ENCODE measurements around the gene RASGEF1B.

DNA sequence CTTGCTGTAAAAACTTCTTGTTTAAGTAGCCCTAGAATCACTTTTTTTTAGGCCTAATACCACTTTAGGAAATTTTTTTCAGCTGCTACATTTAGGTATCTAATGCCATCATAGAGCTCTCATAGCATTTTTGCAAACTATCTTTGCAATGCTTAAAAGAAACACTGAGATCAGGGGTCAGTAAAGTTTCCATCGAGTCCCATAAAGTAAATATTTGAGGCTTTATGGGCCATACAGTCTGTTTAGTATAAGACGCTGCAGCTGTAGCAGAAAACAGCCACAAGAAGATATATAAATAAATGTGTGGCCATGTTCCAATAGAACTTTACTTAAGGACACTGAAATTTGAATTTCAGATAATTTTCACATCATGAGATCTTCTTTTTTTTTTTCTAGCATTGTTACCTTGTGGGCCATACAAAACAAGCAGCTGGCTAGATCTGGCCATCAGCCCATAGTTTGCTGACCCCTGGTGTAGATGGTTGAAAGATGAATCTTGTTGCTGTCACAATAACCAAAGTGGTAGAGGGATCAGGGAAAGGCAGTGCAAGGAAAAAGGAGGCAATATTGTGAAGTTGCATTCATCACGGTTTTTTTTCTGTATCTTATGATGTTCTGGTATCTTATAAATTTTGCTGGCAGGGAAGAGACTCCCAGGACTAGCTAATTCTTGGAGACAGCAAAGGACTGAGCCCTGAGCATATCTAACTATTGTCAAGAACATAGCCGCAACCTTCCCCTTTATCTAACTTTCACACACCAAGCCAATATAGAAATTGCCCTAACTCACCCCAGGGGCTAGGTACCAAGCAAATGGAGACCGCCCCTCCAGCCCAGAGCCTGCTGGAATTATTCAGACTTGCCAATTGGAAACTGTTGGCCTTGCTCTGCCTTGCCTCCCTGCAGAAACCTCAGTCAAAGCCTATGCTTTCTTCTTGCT is 46.6 kb downstream of the RASGEF1B start:
- TF ChIP-seq, protein P1, sequence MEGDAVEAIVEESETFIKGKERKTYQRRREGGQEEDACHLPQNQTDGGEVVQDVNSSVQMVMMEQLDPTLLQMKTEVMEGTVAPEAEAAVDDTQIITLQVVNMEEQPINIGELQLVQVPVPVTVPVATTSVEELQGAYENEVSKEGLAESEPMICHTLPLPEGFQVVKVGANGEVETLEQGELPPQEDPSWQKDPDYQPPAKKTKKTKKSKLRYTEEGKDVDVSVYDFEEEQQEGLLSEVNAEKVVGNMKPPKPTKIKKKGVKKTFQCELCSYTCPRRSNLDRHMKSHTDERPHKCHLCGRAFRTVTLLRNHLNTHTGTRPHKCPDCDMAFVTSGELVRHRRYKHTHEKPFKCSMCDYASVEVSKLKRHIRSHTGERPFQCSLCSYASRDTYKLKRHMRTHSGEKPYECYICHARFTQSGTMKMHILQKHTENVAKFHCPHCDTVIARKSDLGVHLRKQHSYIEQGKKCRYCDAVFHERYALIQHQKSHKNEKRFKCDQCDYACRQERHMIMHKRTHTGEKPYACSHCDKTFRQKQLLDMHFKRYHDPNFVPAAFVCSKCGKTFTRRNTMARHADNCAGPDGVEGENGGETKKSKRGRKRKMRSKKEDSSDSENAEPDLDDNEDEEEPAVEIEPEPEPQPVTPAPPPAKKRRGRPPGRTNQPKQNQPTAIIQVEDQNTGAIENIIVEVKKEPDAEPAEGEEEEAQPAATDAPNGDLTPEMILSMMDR (IDR thresholded peaks at IDR 0.05) = no peak
- TF ChIP-seq POLR2AphosphoS5 (IDR thresholded peaks at IDR 0.05; ENCODE audit: insufficient read depth in 1 of 2, low read depth in 1 of 2) = no peak

Measured in vagina (tissue), 2 donors.